Loucy (cell line): ENCODE measurements around the gene PELI2.

Source experiments
- H2AFZ ChIP-seq: fragments of 200-600 bp; sonication (generic); 2 replicates; pipeline ENCODE4 v1.6.0; 2016; ENCODE audit warnings: antibody characterized with exemption, mild to moderate bottlenecking, low read length, moderate library complexity
- H3F3A ChIP-seq: fragments of 200-600 bp; 2 replicates; pipeline ENCODE4 v1.6.0; 2016; ENCODE audit warnings: antibody characterized with exemption, low read depth, mild to moderate bottlenecking
- H3K27me3 ChIP-seq: fragments of 200-600 bp; sonication (generic); 2 replicates; pipeline ENCODE4 v1.6.1; 2014; ENCODE audit warnings: low read length, mild to moderate bottlenecking; ENCODE audit not compliant: insufficient read depth, poor library complexity, severe bottlenecking
- H3K36me3 ChIP-seq: fragments of 200-600 bp; sonication (generic); 2 replicates; pipeline ENCODE4 v1.6.1; 2016; ENCODE audit warnings: low read length; ENCODE audit not compliant: insufficient read depth
- H3K4me1 ChIP-seq: fragments of 200-600 bp; sonication (generic); 2 replicates; pipeline ENCODE4 v1.5.1; 2014; ENCODE audit warnings: low read length, mild to moderate bottlenecking; ENCODE audit not compliant: insufficient read depth, poor library complexity, severe bottlenecking
- H3K4me2 ChIP-seq: fragments of 200-600 bp; sonication (generic); 2 replicates; pipeline ENCODE4 v1.6.0; 2014; ENCODE audit warnings: antibody characterized with exemption, low read length, low read depth, mild to moderate bottlenecking; ENCODE audit not compliant: poor library complexity, severe bottlenecking
- H3K4me3 ChIP-seq: fragments of 200-600 bp; sonication (generic); 2 replicates; pipeline ENCODE4 v1.5.1; 2014; ENCODE audit warnings: low read length, mild to moderate bottlenecking, mixed read lengths; ENCODE audit not compliant: poor library complexity, severe bottlenecking
- H3K79me2 ChIP-seq: fragments of 200-600 bp; sonication (generic); 2 replicates; pipeline ENCODE4 v1.6.1; 2014; ENCODE audit warnings: low read length; ENCODE audit not compliant: insufficient read depth
- H3K9ac ChIP-seq: fragments of 200-600 bp; sonication (generic); 2 replicates; pipeline ENCODE4 v1.6.0; 2014; ENCODE audit warnings: mild to moderate bottlenecking, low read depth, low read length, moderate library complexity; ENCODE audit not compliant: poor library complexity, severe bottlenecking
- H3K9me2 ChIP-seq: fragments of 200-600 bp; sonication (generic); replicated peaks from 2 replicates; pipeline ENCODE4 v1.6.1; 2016; ENCODE audit warnings: low read depth, low read length, mixed read lengths
- H3K9me3 ChIP-seq: fragments of 200-600 bp; sonication (generic); 2 replicates; pipeline ENCODE4 v1.6.1; 2014; ENCODE audit warnings: mild to moderate bottlenecking, antibody characterized with exemption, low read length, low read depth; ENCODE audit not compliant: insufficient read depth
- H4K20me1 ChIP-seq: fragments of 200-600 bp; sonication (generic); 2 replicates; pipeline ENCODE4 v1.6.0; 2014; ENCODE audit warnings: antibody characterized with exemption, low read length, mild to moderate bottlenecking; ENCODE audit not compliant: insufficient read depth, poor library complexity, severe bottlenecking
- CTCF ChIP-seq: fragments of 200-600 bp; sonication (generic); conservative IDR thresholded peaks from 2 replicates; pipeline ENCODE4 v1.5.1; 2014; ENCODE audit warnings: mild to moderate bottlenecking, antibody characterized with exemption, low read length
- EZH2phosphoT487 ChIP-seq: fragments of 200-600 bp; IDR thresholded peaks from 2 replicates; pipeline ENCODE4 v1.6.1; 2018; ENCODE audit warnings: antibody characterized with exemption, mild to moderate bottlenecking, moderate library complexity, borderline replicate concordance

Gene PELI2

GRCh38 chr14:56290195-56290594 is 172.0 kb downstream of the PELI2 start:
- TF ChIP-seq CTCF (no peak), EZH2phosphoT487 (no peak)
- peaks cover 11% of the 10 kb centered on the region for H3K4me1 ChIP-seq
- H3K27me3 ChIP-seq, result no peaks in the 10 kb centered on the region
- no peak overlapping the region for H3K9ac ChIP-seq
- H3K79me2 ChIP-seq, result peaks cover 53% of the 10 kb centered on the region
- no peak overlapping the region for H2AFZ ChIP-seq
- no peak overlapping the region for H3K4me3 ChIP-seq
- no peaks in the 10 kb centered on the region for H3K9me2 ChIP-seq
- no peaks in the 10 kb centered on the region for H3F3A ChIP-seq
- no peaks in the 10 kb centered on the region for H3K9me3 ChIP-seq
- H3K4me2 ChIP-seq, result no peak overlapping the region
- peaks cover 91% of the 10 kb centered on the region for H3K36me3 ChIP-seq
- peaks cover 20% of the 10 kb centered on the region for H4K20me1 ChIP-seq

GRCh38 chr14:56292970-56293369 is 174.8 kb downstream of the PELI2 start:
- Histone ChIP-seq H3F3A (no peaks in the 10 kb centered on the region), H3K36me3 (peaks cover 97% of the 10 kb centered on the region), H3K9me3 (no peaks in the 10 kb centered on the region), H3K27me3 (no peaks in the 10 kb centered on the region), H3K4me3 (no peak overlapping the region), H3K79me2 (peaks cover 39% of the 10 kb centered on the region; the same call in 1 of the 2 replicates), H4K20me1 (no peaks in the 10 kb centered on the region), H3K9ac (no peak overlapping the region), H3K9me2 (no peaks in the 10 kb centered on the region), H3K4me1 (no peaks in the 10 kb centered on the region), H3K4me2 (no peak overlapping the region), H2AFZ (no peak overlapping the region)
- TF ChIP-seq CTCF, result no peak
- no peak for TF ChIP-seq EZH2phosphoT487

- no peak for TF ChIP-seq EZH2phosphoT487
- TF ChIP-seq CTCF, result no peak
- Histone ChIP-seq H3K9me3 (no peaks in the 10 kb centered on the region), H3K4me2 (no peak overlapping the region), H2AFZ (no peak overlapping the region), H4K20me1 (no peaks in the 10 kb centered on the region), H3F3A (no peaks in the 10 kb centered on the region), H3K36me3 (peaks cover 97% of the 10 kb centered on the region), H3K4me3 (no peak overlapping the region), H3K9ac (no peak overlapping the region), H3K4me1 (no peaks in the 10 kb centered on the region), H3K27me3 (no peaks in the 10 kb centered on the region), H3K9me2 (no peaks in the 10 kb centered on the region), H3K79me2 (peaks cover 44% of the 10 kb centered on the region; the same call in 1 of the 2 replicates)
These were observed 175.3 kb downstream of the PELI2 start for GRCh38 chr14:56293506-56293905.
